Measurements from ENCODE around the gene RHO.

Gene RHO

GRCh38 chr3:129583289-129583688 lies 54.9 kb downstream of the RHO start:
- H3K36me3 ChIP-seq (ENCODE audit: control insufficient read depth in 1 of 2, insufficient read depth in 2 of 2, low read length in 2 of 2), result peaks cover 0 to 15% of the 10 kb centered on the region in 2 donors
- H3K9me3 ChIP-seq (ENCODE audit: control insufficient read depth in 1 of 2, low read length in 2 of 2), result no peaks in the 10 kb centered on the region
- H3K27me3 ChIP-seq (ENCODE audit: control insufficient read depth in 1 of 2, insufficient read depth in 2 of 2, low read length in 2 of 2), result no peaks in the 10 kb centered on the region
- H3K27ac ChIP-seq (ENCODE audit: low read depth, low read length), result no peak overlapping the region
- no peak overlapping the region for H3K9ac ChIP-seq (ENCODE audit: low read depth in 1 of 2, low read length in 2 of 2)
- no peak overlapping the region for H3K4me3 ChIP-seq (ENCODE audit: low read depth in 1 of 2, low read length in 2 of 2)
- peaks cover 3 to 5% of the 10 kb centered on the region in 2 donors for H3K4me1 ChIP-seq (ENCODE audit: control insufficient read depth in 1 of 2, insufficient read depth in 2 of 2, low read length in 2 of 2)

GRCh38 chr3:129584631-129585030 lies 56.2 kb downstream of the RHO start:
- Histone ChIP-seq H3K9ac (ENCODE audit: low read depth in 1 of 2, low read length in 2 of 2) (no peak overlapping the region), H3K4me1 (ENCODE audit: control insufficient read depth in 1 of 2, insufficient read depth in 2 of 2, low read length in 2 of 2) (no peaks in the 10 kb centered on the region), H3K9me3 (ENCODE audit: control insufficient read depth in 1 of 2, low read length in 2 of 2) (no peaks in the 10 kb centered on the region), H3K36me3 (ENCODE audit: control insufficient read depth in 1 of 2, insufficient read depth in 2 of 2, low read length in 2 of 2) (peaks cover 0 to 15% of the 10 kb centered on the region in 2 donors), H3K27ac (ENCODE audit: low read depth, low read length) (no peak overlapping the region), H3K4me3 (ENCODE audit: low read depth in 1 of 2, low read length in 2 of 2) (no peak overlapping the region), H3K27me3 (ENCODE audit: control insufficient read depth in 1 of 2, insufficient read depth in 2 of 2, low read length in 2 of 2) (no peaks in the 10 kb centered on the region)
